ENCODE results near the gene PCDH20.

Gene PCDH20

DNA sequence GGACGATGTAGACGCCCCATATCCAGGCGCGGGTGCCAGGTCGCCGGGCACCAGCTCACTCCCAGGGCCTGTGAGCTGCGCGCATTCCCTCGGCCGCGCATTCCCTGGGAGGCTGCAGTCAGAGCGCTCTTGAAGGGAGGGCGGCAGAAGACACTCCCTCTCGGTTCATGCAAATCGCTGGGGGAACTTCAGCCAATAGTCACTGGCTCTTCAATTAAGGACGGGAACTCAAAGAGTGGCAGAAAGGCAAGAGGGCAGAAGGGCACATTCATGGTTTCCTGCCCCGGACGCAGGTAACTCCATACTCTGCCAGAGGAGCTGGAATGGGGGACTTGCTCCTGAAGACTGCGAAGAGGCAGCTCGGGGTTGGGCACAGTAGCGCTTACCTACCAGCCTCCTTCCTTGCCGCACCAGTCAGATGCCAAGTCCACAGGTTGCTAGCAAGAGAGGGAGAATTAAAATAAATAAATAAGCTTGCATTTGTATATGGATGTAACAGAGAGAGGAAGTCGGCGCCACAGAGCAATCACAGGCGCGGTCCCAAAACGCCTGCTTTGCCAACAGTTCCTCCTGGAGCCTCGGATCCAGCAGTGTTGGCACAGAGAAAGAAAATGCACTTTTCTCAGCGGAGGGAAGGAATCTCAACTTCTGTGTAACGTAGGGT is 459 bp downstream of the PCDH20 start:
- H3K36me3 ChIP-seq (ENCODE audit: control insufficient read depth, insufficient read depth, low read length), result no peaks in the 10 kb centered on the region
- H3K27me3 ChIP-seq (replicated peaks; ENCODE audit: control insufficient read depth, insufficient read depth, low read length), result no peaks in the 10 kb centered on the region
- no peak overlapping the region for H3K4me3 ChIP-seq (replicated peaks; ENCODE audit: low read depth, low read length)
- TF ChIP-seq, protein P1, sequence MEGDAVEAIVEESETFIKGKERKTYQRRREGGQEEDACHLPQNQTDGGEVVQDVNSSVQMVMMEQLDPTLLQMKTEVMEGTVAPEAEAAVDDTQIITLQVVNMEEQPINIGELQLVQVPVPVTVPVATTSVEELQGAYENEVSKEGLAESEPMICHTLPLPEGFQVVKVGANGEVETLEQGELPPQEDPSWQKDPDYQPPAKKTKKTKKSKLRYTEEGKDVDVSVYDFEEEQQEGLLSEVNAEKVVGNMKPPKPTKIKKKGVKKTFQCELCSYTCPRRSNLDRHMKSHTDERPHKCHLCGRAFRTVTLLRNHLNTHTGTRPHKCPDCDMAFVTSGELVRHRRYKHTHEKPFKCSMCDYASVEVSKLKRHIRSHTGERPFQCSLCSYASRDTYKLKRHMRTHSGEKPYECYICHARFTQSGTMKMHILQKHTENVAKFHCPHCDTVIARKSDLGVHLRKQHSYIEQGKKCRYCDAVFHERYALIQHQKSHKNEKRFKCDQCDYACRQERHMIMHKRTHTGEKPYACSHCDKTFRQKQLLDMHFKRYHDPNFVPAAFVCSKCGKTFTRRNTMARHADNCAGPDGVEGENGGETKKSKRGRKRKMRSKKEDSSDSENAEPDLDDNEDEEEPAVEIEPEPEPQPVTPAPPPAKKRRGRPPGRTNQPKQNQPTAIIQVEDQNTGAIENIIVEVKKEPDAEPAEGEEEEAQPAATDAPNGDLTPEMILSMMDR (IDR thresholded peaks at IDR 0.05; ENCODE audit: insufficient read depth, low read length, poor library complexity, severe bottlenecking), result no peak
- DNase-seq (ENCODE audit: extremely low read depth, insufficient read length), result no peak

DNA sequence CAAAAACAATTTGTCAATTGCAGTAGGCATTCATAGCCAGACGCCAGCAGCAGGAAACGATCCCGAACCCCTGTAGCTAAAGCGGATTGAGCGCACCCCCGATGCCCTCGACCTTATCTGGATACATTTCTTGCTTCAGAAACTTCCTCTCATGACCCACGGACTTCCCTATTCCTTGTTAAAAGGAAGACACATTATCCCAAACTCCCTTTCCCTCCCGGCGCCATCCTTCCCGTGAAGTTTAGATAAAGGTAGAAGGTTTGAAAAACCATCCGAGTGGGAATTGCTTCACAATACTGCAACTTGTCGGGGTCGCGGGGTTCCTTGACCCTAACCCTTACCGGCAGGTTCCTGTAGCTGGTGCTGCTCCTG is 977 bp downstream of the PCDH20 start:
- Histone ChIP-seq H3K4me3 (replicated peaks; ENCODE audit: low read depth, low read length) (no peak overlapping the region), H3K27me3 (replicated peaks; ENCODE audit: control insufficient read depth, insufficient read depth, low read length) (no peaks in the 10 kb centered on the region), H3K36me3 (ENCODE audit: control insufficient read depth, insufficient read depth, low read length) (no peaks in the 10 kb centered on the region)
- DNase-seq (ENCODE audit: extremely low read depth, insufficient read length), result no peak
- TF ChIP-seq, protein P1 (IDR thresholded peaks at IDR 0.05; ENCODE audit: insufficient read depth, low read length, poor library complexity, severe bottlenecking), result no peak

DNA sequence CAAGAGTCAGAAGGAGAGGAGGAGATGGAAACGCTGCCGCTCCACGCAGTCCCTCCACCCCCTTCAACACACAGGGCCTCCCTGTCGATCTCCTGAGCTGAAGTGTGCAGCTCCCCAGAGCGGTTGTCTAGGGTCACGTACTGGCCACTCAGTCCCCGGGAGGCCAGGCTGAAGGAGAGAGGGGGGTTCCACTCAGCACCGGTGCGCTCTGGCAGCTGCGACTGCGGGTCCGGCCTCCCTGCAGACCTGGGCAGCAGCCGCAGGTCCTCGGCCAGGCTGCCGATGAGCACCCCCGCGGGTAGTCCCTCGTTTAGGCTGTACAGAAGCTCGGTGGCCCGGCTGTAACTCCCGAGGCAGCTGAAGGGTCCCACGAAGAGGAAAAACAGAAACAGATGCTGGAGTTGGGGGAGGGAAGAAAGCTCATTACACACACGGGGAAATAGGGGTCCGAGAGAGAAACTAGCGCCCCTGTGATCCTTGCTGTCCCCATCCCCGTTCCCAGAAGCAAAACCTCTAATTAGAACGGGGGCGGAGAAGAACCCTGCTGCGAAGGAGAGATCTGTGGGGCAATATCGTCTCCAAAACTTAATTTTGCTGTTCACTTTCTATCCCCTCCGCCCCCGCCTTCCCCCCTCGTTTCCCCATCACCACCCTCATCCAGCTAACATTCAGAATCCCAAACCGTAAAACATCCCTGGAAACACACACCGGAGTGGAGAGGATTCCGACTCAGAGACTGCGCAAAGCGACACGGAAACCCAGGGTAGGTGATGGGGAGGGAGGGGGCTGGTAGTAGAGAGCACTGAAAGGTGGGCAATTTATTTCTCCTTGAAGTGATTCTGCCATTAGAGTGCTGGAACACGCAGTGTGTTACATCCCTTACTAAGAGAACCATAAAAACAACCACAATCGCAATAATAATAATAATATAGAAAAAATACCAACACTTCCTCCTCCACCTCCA is 1.8 kb downstream of the PCDH20 start:
- DNase-seq (ENCODE audit: extremely low read depth, insufficient read length), result no peak
- Histone ChIP-seq H3K36me3 (ENCODE audit: control insufficient read depth, insufficient read depth, low read length) (no peaks in the 10 kb centered on the region), H3K4me3 (replicated peaks; ENCODE audit: low read depth, low read length) (no peak overlapping the region), H3K27me3 (replicated peaks; ENCODE audit: control insufficient read depth, insufficient read depth, low read length) (no peaks in the 10 kb centered on the region)
- TF ChIP-seq, protein P1 (IDR thresholded peaks at IDR 0.05; ENCODE audit: insufficient read depth, low read length, poor library complexity, severe bottlenecking), result no peak

DNA sequence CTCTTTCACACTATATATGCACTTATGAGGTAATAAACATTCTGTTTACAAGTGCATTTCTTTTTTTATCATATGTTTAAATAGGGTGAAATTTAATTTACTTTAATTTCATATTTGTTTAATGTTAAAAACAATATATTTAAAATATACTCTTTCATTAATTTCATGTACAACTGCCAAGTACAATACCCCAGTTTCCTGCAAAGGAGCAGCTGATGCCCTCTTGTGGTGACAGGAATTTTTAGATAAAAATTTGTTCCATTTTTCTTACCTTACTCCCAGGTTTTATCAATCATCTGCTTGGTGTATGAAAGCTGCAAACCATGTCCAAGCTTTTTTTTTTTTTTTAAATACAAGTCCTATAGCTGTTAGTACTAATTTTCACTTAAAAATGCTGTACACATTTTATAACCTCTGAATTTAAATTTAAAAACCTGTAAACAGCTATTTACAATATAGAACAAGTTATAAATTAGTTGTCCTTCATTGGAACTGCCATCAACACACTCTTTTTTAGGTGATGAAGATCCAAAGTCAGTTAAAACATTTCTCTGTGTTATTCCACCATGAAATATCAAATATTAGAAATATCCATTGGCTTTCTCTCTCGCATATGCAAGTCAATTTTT is 4.9 kb downstream of the PCDH20 start:
- DNase-seq (ENCODE audit: extremely low read depth, insufficient read length), result no peak
- TF ChIP-seq, protein P1 (IDR thresholded peaks at IDR 0.05; ENCODE audit: insufficient read depth, low read length, poor library complexity, severe bottlenecking), result peak; percentile 50
- H3K36me3 ChIP-seq (ENCODE audit: control insufficient read depth, insufficient read depth, low read length), result no peaks in the 10 kb centered on the region
- H3K27me3 ChIP-seq (replicated peaks; ENCODE audit: control insufficient read depth, insufficient read depth, low read length), result no peaks in the 10 kb centered on the region
- H3K4me3 ChIP-seq (replicated peaks; ENCODE audit: low read depth, low read length), result no peak overlapping the region

DNA sequence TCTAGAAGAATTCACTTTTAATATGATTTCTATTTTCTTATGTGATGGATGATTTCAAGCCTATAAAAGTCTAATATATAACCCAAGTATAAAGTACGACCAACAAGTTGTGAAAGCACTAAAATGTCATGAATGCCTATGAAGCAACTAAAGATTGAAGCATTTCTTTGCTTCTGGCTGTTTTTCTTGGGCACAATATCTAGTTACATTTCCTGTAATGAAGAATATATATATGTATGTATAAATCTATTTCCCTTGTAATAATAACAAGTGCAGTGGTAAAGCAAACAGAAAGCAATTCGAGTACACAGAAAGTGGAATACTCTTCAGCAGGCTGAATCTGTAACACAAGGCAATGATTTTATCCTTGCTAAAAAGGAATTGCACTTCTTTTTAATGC is 5.4 kb downstream of the PCDH20 start:
- Histone ChIP-seq H3K27me3 (replicated peaks; ENCODE audit: control insufficient read depth, insufficient read depth, low read length) (no peaks in the 10 kb centered on the region), H3K36me3 (ENCODE audit: control insufficient read depth, insufficient read depth, low read length) (no peaks in the 10 kb centered on the region), H3K4me3 (replicated peaks; ENCODE audit: low read depth, low read length) (no peak overlapping the region)
- no peak for DNase-seq (ENCODE audit: extremely low read depth, insufficient read length)
- TF ChIP-seq, protein P1 (IDR thresholded peaks at IDR 0.05; ENCODE audit: insufficient read depth, low read length, poor library complexity, severe bottlenecking), result no peak
